Measurements from ENCODE around the gene GCNT1.

The GCNT1 gene

DNA sequence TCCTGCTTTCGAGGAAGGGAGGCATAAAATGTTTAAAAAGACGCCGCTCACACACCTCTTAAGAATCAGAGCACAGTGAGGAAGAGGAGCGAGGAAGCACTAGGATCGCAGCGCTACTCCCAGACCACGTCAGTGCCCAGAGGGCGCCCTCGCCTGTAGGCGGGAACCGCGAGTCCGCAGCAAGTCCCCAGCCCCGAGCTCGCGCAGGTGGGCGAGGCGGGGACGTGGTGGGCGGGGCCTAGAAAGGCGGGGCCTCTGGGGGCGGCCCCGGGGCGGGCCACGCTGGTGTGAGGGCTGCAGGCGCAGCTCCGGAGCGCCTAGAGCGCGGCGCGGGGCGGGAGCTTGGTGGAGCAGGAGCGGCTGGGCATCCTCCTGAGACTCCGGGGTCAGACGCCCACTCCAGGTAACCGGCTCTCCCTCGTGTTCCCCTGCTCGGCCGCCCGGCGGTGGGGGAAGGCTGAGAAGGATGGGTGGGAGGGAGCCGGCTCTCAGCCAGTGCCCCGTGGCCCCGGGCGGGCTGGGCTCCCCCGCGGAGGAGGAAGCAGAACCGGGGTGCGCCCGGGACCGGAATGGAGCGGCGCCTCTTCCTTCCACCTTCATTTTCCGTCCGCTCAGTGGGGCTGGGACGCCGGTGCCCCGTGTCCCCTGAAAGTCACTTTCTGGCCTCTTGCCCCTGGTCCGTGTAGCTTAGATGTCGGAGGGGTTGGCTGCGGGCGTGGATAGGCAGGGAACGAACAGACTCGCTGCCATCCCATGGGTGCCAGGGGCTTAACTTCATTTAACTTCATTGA, at the start of gene GCNT1:
GCNT1 (plus strand) TSS at position 280 of the 791 bp plus-strand sequence. CDS start 43,200 bp downstream, outside the sequence.
- Histone ChIP-seq H3K4me1 (ENCODE audit: control insufficient read depth, insufficient read depth, low read length) (peaks cover 2% of the 10 kb centered on the region), H3K36me3 (ENCODE audit: control insufficient read depth, insufficient read depth, low read length) (no peaks in the 10 kb centered on the region), H3K9ac (ENCODE audit: low read length) (peak within 1 kb of the TSS; percentile 62), H3K27me3 (ENCODE audit: control insufficient read depth, insufficient read depth, low read length) (no peaks in the 10 kb centered on the region), H3K27ac (ENCODE audit: low read depth, low read length) (no peak within 1 kb of the TSS), H3K4me3 (ENCODE audit: low read length) (peak within 1 kb of the TSS; percentile 82)

DNA sequence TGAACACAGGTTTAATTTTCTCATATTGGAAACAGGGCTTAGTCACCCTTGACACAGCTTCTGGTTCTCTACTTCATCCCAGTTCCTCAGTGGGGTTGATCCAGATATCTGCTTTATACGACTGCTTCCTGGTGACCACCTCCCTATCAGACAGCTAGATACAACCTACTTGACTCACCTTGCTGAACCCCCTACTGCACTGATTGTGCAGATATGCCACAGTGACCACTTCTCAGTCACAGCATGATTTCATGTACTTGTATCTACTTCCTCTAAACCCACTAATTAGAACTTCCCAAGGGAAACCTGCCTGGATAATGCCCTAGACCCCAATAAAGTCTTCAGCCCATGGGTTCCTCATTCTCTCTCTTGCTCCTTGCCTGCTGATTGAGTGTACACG, 46.3 kb upstream of the GCNT1 start:
- H3K4me3 ChIP-seq (ENCODE audit: low read length), result no peak overlapping the region
- H3K9ac ChIP-seq (ENCODE audit: low read length), result no peak overlapping the region
- H3K36me3 ChIP-seq (ENCODE audit: control insufficient read depth, insufficient read depth, low read length), result no peaks in the 10 kb centered on the region
- no peaks in the 10 kb centered on the region for H3K4me1 ChIP-seq (ENCODE audit: control insufficient read depth, insufficient read depth, low read length)
- no peaks in the 10 kb centered on the region for H3K27me3 ChIP-seq (ENCODE audit: control insufficient read depth, insufficient read depth, low read length)
- no peak overlapping the region for H3K27ac ChIP-seq (ENCODE audit: low read depth, low read length)

DNA sequence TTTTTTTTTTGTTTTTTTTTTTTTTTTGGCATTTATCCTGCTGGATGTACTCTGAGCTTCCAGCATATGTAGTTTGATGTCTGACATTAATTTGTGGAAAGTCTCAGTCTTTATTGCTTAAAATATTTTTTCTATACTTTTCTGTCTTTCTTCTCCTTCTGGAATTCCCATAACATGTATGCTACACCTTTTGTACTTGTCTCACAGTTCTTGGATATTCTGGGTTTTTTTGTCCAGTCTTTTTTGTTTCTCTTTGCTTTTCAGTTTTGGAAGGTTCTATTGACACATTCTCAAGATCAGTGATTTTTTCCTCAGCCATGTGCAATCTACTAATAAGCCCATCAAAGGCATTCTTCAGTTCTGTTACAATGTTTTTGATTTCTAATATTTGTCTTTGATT, 45.3 kb upstream of the GCNT1 start:
- H3K27me3 ChIP-seq (ENCODE audit: control insufficient read depth, insufficient read depth, low read length), result no peaks in the 10 kb centered on the region
- H3K36me3 ChIP-seq (ENCODE audit: control insufficient read depth, insufficient read depth, low read length), result no peaks in the 10 kb centered on the region
- H3K9ac ChIP-seq (ENCODE audit: low read length), result no peak overlapping the region
- H3K27ac ChIP-seq (ENCODE audit: low read depth, low read length), result no peak overlapping the region
- H3K4me3 ChIP-seq (ENCODE audit: low read length), result no peak overlapping the region
- H3K4me1 ChIP-seq (ENCODE audit: control insufficient read depth, insufficient read depth, low read length), result no peaks in the 10 kb centered on the region

DNA sequence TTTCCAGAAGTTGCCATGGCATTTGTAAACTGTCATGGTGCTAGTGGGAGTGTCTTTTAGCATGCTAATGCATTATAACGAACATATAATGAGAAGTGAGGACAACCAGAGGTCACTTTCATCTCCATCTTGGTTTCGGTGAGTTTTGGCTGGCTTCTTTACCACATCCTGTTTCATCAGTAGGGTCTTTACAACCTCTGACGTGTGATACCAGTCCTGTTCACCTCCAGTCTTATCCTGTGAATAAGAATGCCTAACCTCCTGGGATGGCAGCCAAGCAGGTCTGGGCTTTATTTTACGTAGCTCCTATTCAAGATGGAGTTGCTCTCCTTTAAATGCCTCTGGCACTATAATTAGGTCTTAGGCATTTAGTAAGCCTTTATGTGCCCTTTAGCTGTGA, 44.3 kb upstream of the GCNT1 start:
- Histone ChIP-seq H3K36me3 (ENCODE audit: control insufficient read depth, insufficient read depth, low read length) (no peaks in the 10 kb centered on the region), H3K27me3 (ENCODE audit: control insufficient read depth, insufficient read depth, low read length) (no peaks in the 10 kb centered on the region), H3K4me3 (ENCODE audit: low read length) (no peak overlapping the region), H3K27ac (ENCODE audit: low read depth, low read length) (no peak overlapping the region), H3K9ac (ENCODE audit: low read length) (no peak overlapping the region), H3K4me1 (ENCODE audit: control insufficient read depth, insufficient read depth, low read length) (no peaks in the 10 kb centered on the region)

DNA sequence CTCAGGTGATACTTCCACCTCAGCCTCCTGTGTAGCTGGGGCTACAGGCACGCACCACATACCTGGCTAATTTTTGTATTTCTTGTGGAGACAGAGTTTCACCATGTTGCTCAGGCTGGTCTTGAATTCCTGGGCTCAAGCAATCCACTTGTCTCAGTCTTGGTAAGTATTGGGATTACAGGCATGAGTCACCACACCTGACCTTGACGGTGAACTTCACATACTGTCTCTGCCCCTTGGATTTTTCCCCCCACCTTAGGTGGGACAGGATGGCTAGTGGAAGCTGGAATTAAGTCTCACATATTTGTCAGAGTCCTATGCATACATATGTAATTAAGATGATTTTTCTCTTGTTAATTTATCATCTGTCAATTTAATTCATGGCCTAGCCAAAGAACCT, 43.8 kb upstream of the GCNT1 start:
- Histone ChIP-seq H3K27me3 (ENCODE audit: control insufficient read depth, insufficient read depth, low read length) (no peaks in the 10 kb centered on the region), H3K36me3 (ENCODE audit: control insufficient read depth, insufficient read depth, low read length) (no peaks in the 10 kb centered on the region), H3K27ac (ENCODE audit: low read depth, low read length) (no peak overlapping the region), H3K4me3 (ENCODE audit: low read length) (no peak overlapping the region), H3K4me1 (ENCODE audit: control insufficient read depth, insufficient read depth, low read length) (no peaks in the 10 kb centered on the region), H3K9ac (ENCODE audit: low read length) (no peak overlapping the region)

DNA sequence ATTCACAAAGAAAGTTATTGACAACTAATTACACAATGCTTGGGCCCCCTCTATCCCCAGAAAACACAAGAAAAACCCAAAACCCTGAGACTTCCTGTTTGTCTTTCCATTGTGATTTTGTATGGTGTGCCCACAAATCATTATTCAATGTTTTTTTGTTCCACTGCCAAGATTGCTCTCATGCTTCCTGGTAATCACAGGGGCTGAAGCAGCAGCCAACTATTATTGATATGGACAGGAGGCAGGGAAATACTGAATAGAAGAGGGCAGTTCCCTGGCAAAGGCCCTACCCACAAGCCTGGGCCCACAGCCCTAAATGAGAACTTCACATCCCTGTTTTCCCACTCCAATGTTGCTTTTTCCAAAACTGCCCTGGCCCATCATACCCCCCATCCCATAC, 43.3 kb upstream of the GCNT1 start:
- Histone ChIP-seq H3K27me3 (ENCODE audit: control insufficient read depth, insufficient read depth, low read length) (no peaks in the 10 kb centered on the region), H3K9ac (ENCODE audit: low read length) (no peak overlapping the region), H3K4me1 (ENCODE audit: control insufficient read depth, insufficient read depth, low read length) (no peaks in the 10 kb centered on the region), H3K27ac (ENCODE audit: low read depth, low read length) (no peak overlapping the region), H3K4me3 (ENCODE audit: low read length) (no peak overlapping the region), H3K36me3 (ENCODE audit: control insufficient read depth, insufficient read depth, low read length) (no peaks in the 10 kb centered on the region)

DNA sequence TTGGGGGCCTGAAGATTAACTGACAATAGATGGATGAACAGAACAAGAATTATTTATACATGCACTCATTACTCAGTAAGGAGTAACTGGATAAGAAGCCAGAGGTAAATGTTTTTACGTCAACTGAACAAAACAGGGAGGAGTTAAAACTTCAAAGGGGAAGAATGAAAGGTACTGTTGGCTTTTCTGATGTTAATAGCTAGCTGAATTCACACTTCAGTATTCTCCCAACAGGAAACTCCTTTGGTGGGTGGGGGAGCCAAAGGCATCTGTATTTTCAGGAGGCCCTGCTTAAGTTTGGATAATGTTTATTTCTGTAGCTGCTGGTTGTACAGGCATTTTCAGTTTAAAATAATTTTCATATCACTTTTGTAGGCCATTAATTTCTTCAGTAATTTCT, 41.6 kb upstream of the GCNT1 start:
- Histone ChIP-seq H3K9ac (ENCODE audit: low read length) (no peak overlapping the region), H3K4me3 (ENCODE audit: low read length) (no peak overlapping the region), H3K27ac (ENCODE audit: low read depth, low read length) (no peak overlapping the region), H3K4me1 (ENCODE audit: control insufficient read depth, insufficient read depth, low read length) (no peaks in the 10 kb centered on the region), H3K27me3 (ENCODE audit: control insufficient read depth, insufficient read depth, low read length) (no peaks in the 10 kb centered on the region), H3K36me3 (ENCODE audit: control insufficient read depth, insufficient read depth, low read length) (no peaks in the 10 kb centered on the region)

DNA sequence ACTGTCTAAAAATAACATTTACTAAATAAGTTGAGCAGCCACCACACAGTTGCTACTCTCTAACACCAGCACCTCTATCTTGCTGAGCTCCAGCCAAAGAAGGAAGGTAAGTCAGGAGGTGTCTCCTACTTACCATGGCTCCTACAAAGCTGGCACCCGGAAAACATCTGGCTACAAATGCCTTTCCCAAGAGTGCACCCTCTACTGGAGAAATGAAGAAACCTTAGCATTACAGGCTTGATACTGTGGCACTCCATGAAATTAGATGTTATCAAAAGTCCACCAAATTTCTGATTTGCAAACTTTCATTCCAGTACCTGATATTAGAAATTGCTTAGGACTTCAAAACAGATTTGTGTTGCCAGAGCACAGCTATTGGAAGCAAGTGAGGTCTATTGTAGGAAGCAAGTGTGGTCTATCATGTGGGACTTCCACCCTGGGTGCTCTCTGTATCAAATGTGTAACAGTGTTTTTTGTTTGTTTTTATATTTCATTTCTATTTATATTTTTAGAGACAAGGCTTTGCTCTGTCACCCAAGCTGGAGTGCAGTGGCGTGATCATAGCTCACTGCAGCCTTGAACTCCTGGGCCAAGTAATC, 39.1 kb upstream of the GCNT1 start:
- H3K27me3 ChIP-seq (ENCODE audit: control insufficient read depth, insufficient read depth, low read length), result no peaks in the 10 kb centered on the region

DNA sequence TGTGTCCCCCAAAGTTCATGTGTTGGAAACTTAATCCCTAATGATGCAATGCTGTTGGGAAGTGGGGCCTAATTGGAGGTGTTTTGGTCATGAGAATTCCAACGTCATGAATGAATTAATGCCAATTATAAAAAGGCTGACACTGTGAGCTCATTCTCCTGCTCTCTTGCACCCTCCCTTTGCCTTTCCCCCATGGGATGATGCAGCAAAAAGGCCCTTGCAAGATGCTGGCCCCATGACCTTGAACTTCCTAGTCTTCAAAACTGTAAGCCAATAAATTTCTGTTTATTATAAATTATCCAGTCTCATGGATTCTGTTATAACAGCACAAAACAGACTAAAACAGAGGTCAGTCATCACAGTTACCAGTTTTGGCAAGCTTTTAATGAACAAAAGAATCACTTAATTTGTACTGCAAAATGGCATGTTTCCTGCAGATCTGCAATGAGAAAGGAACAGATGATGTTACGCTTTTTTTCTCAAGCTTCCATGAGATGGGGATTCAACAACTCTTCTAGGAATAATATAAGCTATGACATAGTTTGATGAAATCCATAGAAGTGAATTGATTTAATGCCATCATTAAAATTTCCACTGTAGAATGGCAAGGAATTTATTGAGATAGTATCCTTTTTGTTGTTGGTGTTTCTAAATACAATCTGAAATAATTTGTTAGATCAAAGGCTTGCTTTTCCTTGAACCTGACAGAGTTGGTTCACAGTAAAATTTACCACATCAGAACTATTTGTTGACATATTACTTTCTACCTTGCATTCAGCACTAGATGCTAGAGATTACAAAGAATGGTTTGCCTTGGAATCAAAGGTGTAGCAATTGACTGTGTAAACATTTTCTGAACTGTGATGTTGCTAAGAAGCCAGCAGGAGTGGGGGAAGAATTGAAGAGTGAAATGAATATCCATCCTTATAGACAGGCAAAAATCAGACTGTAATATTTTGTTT, 35.5 kb upstream of the GCNT1 start:
- no peaks in the 10 kb centered on the region for H3K27me3 ChIP-seq (ENCODE audit: control insufficient read depth, insufficient read depth, low read length)
- H3K4me3 ChIP-seq (ENCODE audit: low read length), result no peak overlapping the region
- no peaks in the 10 kb centered on the region for H3K36me3 ChIP-seq (ENCODE audit: control insufficient read depth, insufficient read depth, low read length)

More for the DNA sequence above, 39.1 kb upstream of the GCNT1 start:
- Histone ChIP-seq H3K36me3 (ENCODE audit: control insufficient read depth, insufficient read depth, low read length) (no peaks in the 10 kb centered on the region), H3K4me1 (ENCODE audit: control insufficient read depth, insufficient read depth, low read length) (no peaks in the 10 kb centered on the region), H3K9ac (ENCODE audit: low read length) (no peak overlapping the region), H3K4me3 (ENCODE audit: low read length) (no peak overlapping the region), H3K27ac (ENCODE audit: low read depth, low read length) (no peak overlapping the region)

DNA sequence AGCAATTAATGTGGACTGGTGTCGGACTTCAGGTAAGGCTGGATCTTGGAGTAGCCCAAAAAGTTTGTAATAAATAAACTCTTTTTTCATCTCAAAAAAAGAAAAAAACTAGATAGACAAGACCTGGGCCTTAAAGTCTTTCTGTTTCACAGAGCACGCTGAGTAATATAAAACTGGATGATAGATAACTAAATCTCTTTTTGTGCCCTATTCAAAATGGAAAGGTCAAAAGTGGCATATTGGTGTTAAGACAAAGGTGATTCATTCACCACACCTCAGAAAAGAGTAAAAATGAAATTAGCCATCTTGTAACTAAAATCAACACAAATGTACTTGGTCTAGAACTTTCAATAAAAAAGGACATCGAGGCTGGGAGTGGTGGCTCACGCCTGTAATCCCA, 34.5 kb upstream of the GCNT1 start:
- Histone ChIP-seq H3K9ac (ENCODE audit: low read length) (no peak overlapping the region), H3K27me3 (ENCODE audit: control insufficient read depth, insufficient read depth, low read length) (no peaks in the 10 kb centered on the region), H3K27ac (ENCODE audit: low read depth, low read length) (no peak overlapping the region), H3K4me1 (ENCODE audit: control insufficient read depth, insufficient read depth, low read length) (no peaks in the 10 kb centered on the region), H3K36me3 (ENCODE audit: control insufficient read depth, insufficient read depth, low read length) (no peaks in the 10 kb centered on the region), H3K4me3 (ENCODE audit: low read length) (no peak overlapping the region)

More for the DNA sequence above, 35.5 kb upstream of the GCNT1 start:
- no peaks in the 10 kb centered on the region for H3K4me1 ChIP-seq (ENCODE audit: control insufficient read depth, insufficient read depth, low read length)
- H3K27ac ChIP-seq (ENCODE audit: low read depth, low read length), result no peak overlapping the region
- no peak overlapping the region for H3K9ac ChIP-seq (ENCODE audit: low read length)

DNA sequence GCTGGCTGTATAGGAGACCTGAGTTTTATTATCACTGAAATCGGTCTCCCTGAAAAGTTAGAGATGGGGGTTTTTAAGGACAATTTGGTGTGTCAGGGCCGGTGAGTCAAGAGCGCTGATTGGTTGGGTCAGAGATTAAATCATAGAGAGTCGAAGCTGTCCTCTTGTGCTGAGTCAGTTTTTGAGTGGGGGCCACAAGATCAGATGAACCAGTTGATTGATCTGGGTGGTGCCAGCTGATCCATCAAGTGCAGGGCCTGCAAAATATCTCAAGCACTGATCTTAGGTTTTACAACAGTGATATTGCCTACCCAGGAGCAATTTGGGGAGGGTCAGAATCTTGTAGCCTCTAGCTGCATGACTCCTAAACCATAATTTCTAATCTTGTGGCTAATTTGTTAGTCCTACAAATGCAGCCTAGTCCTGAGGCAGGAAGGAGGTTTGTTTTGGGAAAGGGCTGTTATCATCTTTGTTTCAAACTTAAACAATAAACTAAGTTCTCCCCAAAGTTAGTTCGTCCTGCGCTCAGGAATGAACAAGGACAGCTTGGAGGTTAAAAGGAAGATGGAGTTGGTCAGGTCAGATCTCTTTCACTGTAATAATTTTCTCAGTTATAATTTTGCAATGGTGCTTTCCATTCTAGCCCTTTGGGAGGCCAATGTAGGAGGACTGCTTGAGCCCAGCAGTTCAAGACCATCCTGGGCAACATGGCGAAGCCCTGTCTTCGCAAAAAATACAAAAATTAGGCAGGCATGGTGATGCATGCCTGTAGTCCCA, 33.1 kb upstream of the GCNT1 start:
- no peaks in the 10 kb centered on the region for H3K27me3 ChIP-seq (ENCODE audit: control insufficient read depth, insufficient read depth, low read length)
- H3K36me3 ChIP-seq (ENCODE audit: control insufficient read depth, insufficient read depth, low read length), result no peaks in the 10 kb centered on the region
- no peak overlapping the region for H3K9ac ChIP-seq (ENCODE audit: low read length)
- H3K27ac ChIP-seq (ENCODE audit: low read depth, low read length), result no peak overlapping the region
- H3K4me3 ChIP-seq (ENCODE audit: low read length), result no peak overlapping the region
- no peaks in the 10 kb centered on the region for H3K4me1 ChIP-seq (ENCODE audit: control insufficient read depth, insufficient read depth, low read length)

All from rectal smooth muscle tissue (tissue), 1 donor.